Ascending aorta (tissue), 2 donors: Measurements from ENCODE around the gene SPECC1L. TPM values are rescaled to one million over a fixed set of nuclear protein-coding genes. Genes with fewer than 3 reads are reported as not detected.
A peak's percentile ranks its signal among the peaks of the same experiment; 100 is the strongest.

Source experiments
- DNase-seq, 2 donors: peaks; one replicate each; pipeline ENCODE4 v3.0.0-alpha.2; 2019; ENCODE audit warnings: low spot score in 2 of 2
- H3K27ac ChIP-seq, 2 donors: fragments of 200-600 bp; sonication (generic); one replicate each; pipeline ENCODE4 v1.5.1; 2016 to 2017; ENCODE audit warnings: mild to moderate bottlenecking in 1 of 2
- H3K27me3 ChIP-seq: fragments of 200-600 bp; sonication (generic); one replicate; pipeline ENCODE4 v1.5.1; 2017
- H3K36me3 ChIP-seq, 2 donors: fragments of 200-600 bp; sonication (generic); one replicate each; pipeline ENCODE4 v1.5.1; 2016
- H3K4me1 ChIP-seq, 2 donors: fragments of 200-600 bp; sonication (generic); one replicate each; pipeline ENCODE4 v1.5.1; 2016 to 2017; ENCODE audit warnings: mild to moderate bottlenecking in 1 of 2
- H3K4me3 ChIP-seq, 2 donors: fragments of 200-600 bp; sonication (generic); one replicate each; pipeline ENCODE4 v1.5.1; 2016 to 2017; ENCODE audit warnings: mild to moderate bottlenecking in 1 of 2
- H3K9me3 ChIP-seq, 2 donors: fragments of 200-600 bp; sonication (generic); one replicate each; pipeline ENCODE4 v1.5.1; 2016
- CTCF ChIP-seq, 3 experiments: fragments of 200-600 bp in 2 of 3; fragments of 450-650 bp in 1 of 3; sonication (generic) in 2 of 3; IDR thresholded peaks; one replicate each; pipeline ENCODE4 v1.5.1; 2016 to 2019; ENCODE audit warnings: antibody characterized with exemption in 3 of 3, mild to moderate bottlenecking in 1 of 3, moderate library complexity in 1 of 3
- intact Hi-C: fragments of 100-400 bp; cut with DNase I; formaldehyde crosslinking; loops from one replicate; pipeline ENCODE4 v1.15.1; 2023
- total RNA-seq: library from RNA; depleted of rRNA; stranded (reverse); fragments of >200 nt; gene quantifications from one replicate; pipeline ENCODE4 v1.1.0, GENCODE V29; 2016

Gene SPECC1L
- total RNA-seq, 1 donor from 2014 or later, result 66.9 TPM

GRCh38 chr22:24420072-24420976, 149.7 kb downstream of the SPECC1L start:
- intact Hi-C loops, result loop anchor here (5.0 to 10.0 kb wide), 2 partner anchors 82 to 334 kb away; no protein-coding TSS in a partner anchor
- no peak for TF ChIP-seq CTCF (IDR thresholded peaks at IDR 0.05)
- H3K9me3 ChIP-seq, result no peaks in the 10 kb centered on the region
- peaks cover 6 to 16% of the 10 kb centered on the region in 2 donors for H3K36me3 ChIP-seq
- H3K4me1 ChIP-seq, result no peaks in the 10 kb centered on the region
- no peaks in the 10 kb centered on the region for H3K27me3 ChIP-seq
- H3K4me3 ChIP-seq, result no peak overlapping the region
- no peak for DNase-seq
- no peak overlapping the region for H3K27ac ChIP-seq

- intact Hi-C loops, result loop anchor here (5.0 to 10.0 kb wide), 2 partner anchors 81 to 334 kb away; no protein-coding TSS in a partner anchor
- Histone ChIP-seq H3K36me3 (peaks cover 6 to 9% of the 10 kb centered on the region in 2 donors), H3K4me3 (no peak overlapping the region), H3K4me1 (no peaks in the 10 kb centered on the region), H3K27ac (no peak overlapping the region), H3K27me3 (no peaks in the 10 kb centered on the region), H3K9me3 (no peaks in the 10 kb centered on the region)
- no peak for DNase-seq
- no peak for TF ChIP-seq CTCF (IDR thresholded peaks at IDR 0.05)
These were observed 150.3 kb downstream of the SPECC1L start for GRCh38 chr22:24420977-24421343.

GRCh38 chr22:24421428-24421931, 150.8 kb downstream of the SPECC1L start:
- Histone ChIP-seq H3K9me3 (no peaks in the 10 kb centered on the region), H3K36me3 (peaks cover 3 to 4% of the 10 kb centered on the region in 2 donors), H3K27ac (no peak overlapping the region), H3K27me3 (no peaks in the 10 kb centered on the region), H3K4me1 (no peaks in the 10 kb centered on the region), H3K4me3 (no peak overlapping the region)
- DNase-seq, result no peak
- TF ChIP-seq CTCF (IDR thresholded peaks at IDR 0.05), result no peak
- intact Hi-C loops, result loop anchor here (5.0 to 10.0 kb wide), 2 partner anchors 81 to 333 kb away; no protein-coding TSS in a partner anchor

- intact Hi-C loops, result loop anchor here (2.0 to 10.0 kb wide), 3 partner anchors 80 to 333 kb away; no protein-coding TSS in a partner anchor
- TF ChIP-seq CTCF (IDR thresholded peaks at IDR 0.05), result no peak
These were observed 151.6 kb downstream of the SPECC1L start for GRCh38 chr22:24422102-24422665.

GRCh38 chr22:24423519-24424000, 152.9 kb downstream of the SPECC1L start:
- DNase-seq, result no peak
- Histone ChIP-seq H3K4me1 (no peaks in the 10 kb centered on the region), H3K4me3 (peak overlapping the region; percentile 56 to 64), H3K36me3 (no peaks in the 10 kb centered on the region), H3K27me3 (no peaks in the 10 kb centered on the region), H3K27ac (no peak overlapping the region), H3K9me3 (no peaks in the 10 kb centered on the region)
- peak; percentile 62 to 94 (median 79) for TF ChIP-seq CTCF (IDR thresholded peaks at IDR 0.05)
- intact Hi-C loops, result loop anchor here (2.0 to 10.0 kb wide), 3 partner anchors 79 to 331 kb away; no protein-coding TSS in a partner anchor

More at GRCh38 chr22:24422102-24422665, 151.6 kb downstream of the SPECC1L start:
- no peak overlapping the region for H3K27ac ChIP-seq
- H3K4me1 ChIP-seq, result no peaks in the 10 kb centered on the region
- no peaks in the 10 kb centered on the region for H3K27me3 ChIP-seq
- no peak overlapping the region for H3K4me3 ChIP-seq
- H3K36me3 ChIP-seq, result no peaks in the 10 kb centered on the region
- no peak for DNase-seq
- H3K9me3 ChIP-seq, result no peaks in the 10 kb centered on the region
